ENCODE results near the gene STT3A.

The STT3A gene

DNA sequence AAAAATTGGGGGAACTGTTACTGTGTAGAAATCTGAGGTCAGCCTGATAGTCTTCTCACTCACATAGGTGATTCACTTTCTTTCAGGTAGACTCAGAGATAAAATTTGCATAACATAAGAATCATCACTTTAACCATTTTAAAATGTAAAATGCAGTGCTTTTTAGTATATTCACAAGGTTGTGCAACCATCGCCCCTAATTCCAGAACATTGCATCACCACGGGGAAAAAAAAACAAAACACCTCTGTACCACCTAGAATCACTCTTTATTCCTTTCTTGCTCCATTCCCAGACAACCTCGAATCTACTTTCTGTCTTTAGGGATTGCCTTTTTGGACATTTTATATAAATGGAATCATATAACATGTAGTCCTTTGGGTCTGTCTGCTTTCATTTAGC is 53.2 kb downstream of the STT3A start:
- no peak overlapping the region for H3K27ac ChIP-seq
- TF ChIP-seq ZFX (IDR thresholded peaks at IDR 0.05; ENCODE audit: borderline replicate concordance) = no peak
- TF ChIP-seq, protein P1, sequence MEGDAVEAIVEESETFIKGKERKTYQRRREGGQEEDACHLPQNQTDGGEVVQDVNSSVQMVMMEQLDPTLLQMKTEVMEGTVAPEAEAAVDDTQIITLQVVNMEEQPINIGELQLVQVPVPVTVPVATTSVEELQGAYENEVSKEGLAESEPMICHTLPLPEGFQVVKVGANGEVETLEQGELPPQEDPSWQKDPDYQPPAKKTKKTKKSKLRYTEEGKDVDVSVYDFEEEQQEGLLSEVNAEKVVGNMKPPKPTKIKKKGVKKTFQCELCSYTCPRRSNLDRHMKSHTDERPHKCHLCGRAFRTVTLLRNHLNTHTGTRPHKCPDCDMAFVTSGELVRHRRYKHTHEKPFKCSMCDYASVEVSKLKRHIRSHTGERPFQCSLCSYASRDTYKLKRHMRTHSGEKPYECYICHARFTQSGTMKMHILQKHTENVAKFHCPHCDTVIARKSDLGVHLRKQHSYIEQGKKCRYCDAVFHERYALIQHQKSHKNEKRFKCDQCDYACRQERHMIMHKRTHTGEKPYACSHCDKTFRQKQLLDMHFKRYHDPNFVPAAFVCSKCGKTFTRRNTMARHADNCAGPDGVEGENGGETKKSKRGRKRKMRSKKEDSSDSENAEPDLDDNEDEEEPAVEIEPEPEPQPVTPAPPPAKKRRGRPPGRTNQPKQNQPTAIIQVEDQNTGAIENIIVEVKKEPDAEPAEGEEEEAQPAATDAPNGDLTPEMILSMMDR (IDR thresholded peaks at IDR 0.05) = no peak

DNA sequence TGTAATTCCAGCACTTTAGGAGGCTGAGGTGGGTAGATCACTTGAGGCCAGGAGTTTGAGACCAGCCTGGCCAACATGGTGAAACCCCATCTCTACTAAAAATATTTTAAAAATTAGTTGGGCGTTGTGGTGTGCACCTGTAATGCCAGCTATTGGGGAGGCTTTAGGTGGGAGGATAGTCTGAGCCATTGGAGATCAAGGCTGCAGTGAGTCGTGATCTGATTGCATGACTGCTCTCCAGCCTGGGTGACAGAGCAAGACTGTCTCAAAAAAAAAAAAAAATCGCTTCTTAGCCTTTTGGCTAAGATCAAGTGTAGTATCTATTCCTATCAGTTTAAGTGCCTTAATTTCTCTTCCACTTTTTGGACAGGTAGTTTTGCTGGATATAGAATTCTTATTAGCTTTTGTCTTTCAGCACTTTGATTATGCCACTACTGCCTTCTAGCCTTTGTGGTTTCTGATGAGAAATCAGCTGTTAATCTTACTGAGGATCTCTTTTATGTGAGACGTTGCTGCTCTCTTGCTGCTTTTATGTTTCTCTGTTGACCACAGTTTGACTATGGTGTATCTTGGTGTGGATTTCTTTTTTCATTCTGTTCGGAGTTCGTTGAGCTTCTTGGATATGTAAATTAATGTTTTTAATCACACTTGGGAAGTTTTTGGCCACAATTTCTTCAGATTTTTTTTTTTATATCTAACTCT is 57.0 kb downstream of the STT3A start:
- no peak for TF ChIP-seq ZFX (IDR thresholded peaks at IDR 0.05; ENCODE audit: borderline replicate concordance)
- TF ChIP-seq, protein P1 (IDR thresholded peaks at IDR 0.05) = no peak
- no peak overlapping the region for H3K27ac ChIP-seq

DNA sequence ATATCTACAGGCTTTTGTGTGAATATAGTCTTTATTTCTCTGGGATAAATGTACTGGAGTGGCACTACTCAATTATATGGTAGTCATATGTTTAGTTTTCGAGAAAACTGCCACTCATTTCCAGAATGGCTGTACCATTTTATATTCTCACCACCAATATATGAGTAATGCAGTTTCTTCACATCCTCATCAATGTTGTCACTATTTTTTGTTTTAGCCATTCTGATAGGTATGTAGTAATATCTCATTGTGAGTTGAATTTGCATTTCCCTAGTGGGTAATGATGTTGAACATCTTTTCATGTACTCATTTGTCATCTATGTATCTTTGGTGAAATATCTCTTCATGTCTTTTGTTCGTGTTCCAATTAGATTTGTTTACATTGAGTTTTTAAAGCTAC is 70.0 kb downstream of the STT3A start:
- H3K27ac ChIP-seq = no peak overlapping the region
- TF ChIP-seq, protein P1 (IDR thresholded peaks at IDR 0.05) = no peak
- no peak for TF ChIP-seq ZFX (IDR thresholded peaks at IDR 0.05; ENCODE audit: borderline replicate concordance)

DNA sequence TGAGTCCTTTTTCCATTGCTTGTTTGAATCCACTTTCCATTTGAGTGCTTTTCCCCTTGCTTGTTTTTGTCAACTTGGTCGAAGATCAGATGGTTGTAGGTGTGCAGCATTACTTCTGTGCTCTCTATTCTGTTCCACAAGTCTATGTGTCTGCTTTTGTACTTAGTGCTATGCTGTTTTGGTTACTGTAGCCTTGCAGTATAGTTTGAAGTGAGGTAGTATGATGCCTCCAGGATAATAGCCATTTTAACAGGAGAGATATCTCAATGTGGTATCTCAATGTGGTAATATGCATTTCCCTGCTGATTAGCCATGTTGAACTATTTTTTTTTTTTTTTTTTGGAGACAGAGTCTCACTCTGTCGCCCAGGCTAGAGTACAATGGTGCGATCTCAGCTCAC is 71.3 kb downstream of the STT3A start:
- H3K27ac ChIP-seq = no peak overlapping the region
- TF ChIP-seq, protein P1 (IDR thresholded peaks at IDR 0.05) = no peak
- TF ChIP-seq ZFX (IDR thresholded peaks at IDR 0.05; ENCODE audit: borderline replicate concordance) = no peak

DNA sequence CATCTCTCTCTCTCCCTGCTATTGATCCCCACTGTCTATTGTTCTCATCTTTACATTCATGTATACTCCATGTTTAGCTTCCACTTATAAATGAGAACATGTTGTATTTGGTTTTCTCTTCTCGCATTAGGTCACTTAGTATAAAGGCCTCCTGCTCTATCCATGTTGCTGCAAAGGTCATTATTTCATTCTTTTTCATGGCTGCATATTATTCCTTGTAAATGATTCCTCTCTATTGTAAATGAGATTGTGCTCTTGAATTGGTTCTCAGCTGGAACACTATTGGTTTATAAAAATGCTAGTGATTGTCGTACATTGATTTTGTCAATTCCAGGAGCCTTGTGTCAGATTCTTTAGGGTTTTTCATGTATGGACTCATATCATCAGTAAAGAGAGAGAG is 74.5 kb downstream of the STT3A start:
- TF ChIP-seq, protein P1 (IDR thresholded peaks at IDR 0.05) = no peak
- no peak for TF ChIP-seq ZFX (IDR thresholded peaks at IDR 0.05; ENCODE audit: borderline replicate concordance)
- H3K27ac ChIP-seq = no peak overlapping the region

DNA sequence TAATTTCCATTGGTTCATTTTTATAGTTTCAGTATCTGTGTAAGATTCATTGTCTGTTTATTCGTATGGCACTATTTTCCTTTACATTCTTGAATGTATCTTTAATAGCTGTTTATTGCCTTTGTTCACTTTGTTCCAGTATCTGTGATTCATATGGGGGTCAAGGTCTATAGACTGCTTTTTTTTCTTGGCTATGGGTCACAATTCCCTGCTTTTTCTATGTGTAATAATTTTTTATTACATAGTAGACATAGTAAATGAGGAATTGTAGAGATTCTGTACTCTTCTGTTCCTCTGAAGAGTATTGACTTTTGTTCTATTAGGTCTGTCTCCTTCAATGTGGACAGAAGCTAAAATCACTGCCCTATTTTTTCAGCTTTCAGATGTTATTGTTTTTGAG is 77.5 kb downstream of the STT3A start:
- no peak overlapping the region for H3K27ac ChIP-seq
- TF ChIP-seq ZFX (IDR thresholded peaks at IDR 0.05; ENCODE audit: borderline replicate concordance) = no peak
- TF ChIP-seq, protein P1 (IDR thresholded peaks at IDR 0.05) = no peak

DNA sequence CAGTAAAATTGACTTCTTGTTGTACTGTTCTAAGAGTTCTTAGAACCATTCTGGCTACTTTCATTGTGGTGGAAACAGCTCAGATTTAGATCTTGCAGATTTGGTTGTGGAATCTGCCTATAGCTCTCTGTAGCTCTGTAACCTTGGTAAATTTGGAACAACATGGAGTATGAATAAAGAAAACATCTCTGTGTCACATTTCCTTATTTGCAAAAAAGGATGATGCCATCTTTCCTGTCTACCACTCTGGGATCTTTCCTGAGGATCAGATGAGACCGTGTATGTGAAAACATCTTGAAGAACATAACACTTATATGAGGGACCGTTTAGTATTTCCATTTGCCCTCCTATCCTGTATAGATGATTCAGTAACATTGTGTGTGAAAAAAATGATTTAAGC is 78.9 kb downstream of the STT3A start:
- H3K27ac ChIP-seq = no peak overlapping the region
- TF ChIP-seq, protein P1 (IDR thresholded peaks at IDR 0.05) = no peak
- TF ChIP-seq ZFX (IDR thresholded peaks at IDR 0.05; ENCODE audit: borderline replicate concordance) = no peak
